ENCODE results near the gene SHLD2.
"Not testable (repeated sequence)": the region's sequence is repeated elsewhere in the genome, so short reads cannot be mapped to it uniquely, and the experiment has no call there.

Gene SHLD2, protein sequence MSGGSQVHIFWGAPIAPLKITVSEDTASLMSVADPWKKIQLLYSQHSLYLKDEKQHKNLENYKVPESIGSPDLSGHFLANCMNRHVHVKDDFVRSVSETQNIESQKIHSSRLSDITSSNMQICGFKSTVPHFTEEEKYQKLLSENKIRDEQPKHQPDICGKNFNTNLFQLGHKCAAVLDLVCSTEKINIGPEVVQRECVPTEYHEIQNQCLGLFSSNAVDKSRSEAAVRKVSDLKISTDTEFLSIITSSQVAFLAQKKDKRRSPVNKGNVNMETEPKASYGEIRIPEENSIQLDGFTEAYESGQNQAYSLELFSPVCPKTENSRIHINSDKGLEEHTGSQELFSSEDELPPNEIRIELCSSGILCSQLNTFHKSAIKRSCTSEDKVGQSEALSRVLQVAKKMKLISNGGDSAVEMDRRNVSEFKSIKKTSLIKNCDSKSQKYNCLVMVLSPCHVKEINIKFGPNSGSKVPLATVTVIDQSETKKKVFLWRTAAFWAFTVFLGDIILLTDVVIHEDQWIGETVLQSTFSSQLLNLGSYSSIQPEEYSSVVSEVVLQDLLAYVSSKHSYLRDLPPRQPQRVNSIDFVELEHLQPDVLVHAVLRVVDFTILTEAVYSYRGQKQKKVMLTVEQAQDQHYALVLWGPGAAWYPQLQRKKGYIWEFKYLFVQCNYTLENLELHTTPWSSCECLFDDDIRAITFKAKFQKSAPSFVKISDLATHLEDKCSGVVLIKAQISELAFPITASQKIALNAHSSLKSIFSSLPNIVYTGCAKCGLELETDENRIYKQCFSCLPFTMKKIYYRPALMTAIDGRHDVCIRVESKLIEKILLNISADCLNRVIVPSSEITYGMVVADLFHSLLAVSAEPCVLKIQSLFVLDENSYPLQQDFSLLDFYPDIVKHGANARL

DNA sequence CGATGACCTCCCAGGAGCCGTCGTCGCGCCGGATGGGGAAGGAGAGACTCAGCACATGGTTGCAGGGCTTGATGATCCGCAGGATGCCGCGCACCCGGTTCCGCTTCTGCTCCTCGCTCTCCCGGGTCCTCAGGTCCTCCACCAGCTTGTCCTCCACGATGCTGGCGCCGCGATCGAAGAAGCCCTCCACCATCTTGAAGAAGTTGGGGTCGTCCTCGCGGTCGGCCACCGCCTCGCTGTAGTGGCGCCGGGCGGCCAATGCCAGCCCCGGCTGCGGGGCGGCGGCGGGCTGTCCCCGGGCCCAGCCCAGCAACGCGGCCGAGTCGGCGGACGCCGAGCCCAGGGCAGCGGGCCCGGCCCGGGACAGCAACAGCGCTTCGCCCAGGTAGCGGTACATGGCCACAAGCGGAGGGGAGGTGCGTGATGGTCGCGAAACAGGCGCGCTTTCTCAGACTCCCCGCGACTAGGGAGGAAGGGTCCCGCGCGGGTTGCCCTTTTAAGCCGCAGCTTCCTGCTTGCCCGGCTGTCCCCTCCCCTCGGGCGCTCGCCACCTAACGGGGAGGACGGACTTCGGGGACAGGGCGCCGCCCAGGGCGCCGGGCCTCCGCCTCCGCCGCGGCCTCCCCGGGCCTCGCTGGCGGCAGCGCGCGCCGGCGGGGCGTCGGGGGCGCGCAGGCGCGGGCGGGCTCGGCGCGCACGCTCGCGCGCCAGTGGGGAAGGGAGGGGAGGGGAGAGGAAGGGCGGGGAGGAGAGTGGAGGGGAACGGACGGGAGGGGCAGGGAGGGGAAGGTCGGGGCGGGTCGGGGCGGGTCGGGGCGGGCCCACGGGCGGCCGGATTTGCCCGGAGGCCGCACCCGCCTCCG lies at the start of gene SHLD2, which contains the start of gene GLUD1:
SHLD2 (plus strand) TSS at position 834 of the 863 bp plus-strand sequence. CDS start 56,149 bp downstream, outside the sequence.
GLUD1 (minus strand) TSS at position 471 of the 863 bp plus-strand sequence; CDS start at position 397, 74 bp downstream.
- no peak for FAIRE-seq

DNA sequence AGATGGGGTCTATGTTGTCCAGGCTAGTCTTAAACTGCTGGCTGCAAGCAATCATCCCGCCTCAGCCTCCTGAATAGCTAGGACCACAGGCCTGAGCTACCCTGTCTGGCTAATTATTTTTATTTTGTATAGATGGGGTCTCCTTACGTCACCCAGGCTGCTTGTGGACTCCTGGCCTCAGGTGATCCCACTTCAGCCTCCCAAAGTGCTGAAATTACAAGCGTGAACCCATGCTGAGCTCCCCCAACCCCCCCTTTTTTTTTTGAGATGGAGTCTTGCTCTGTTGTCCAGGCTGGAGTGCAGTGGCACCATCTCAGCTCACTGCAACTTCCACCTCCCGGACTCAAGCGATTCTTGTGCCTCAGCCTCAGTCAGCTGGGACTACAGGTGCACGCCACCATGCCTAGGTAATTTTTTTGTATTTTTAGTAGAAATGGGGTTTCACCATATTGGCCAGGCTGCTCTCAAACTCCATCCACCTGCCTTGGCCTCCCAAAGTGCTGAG lies 49.5 kb upstream of the SHLD2 start:
- no peak for FAIRE-seq

DNA sequence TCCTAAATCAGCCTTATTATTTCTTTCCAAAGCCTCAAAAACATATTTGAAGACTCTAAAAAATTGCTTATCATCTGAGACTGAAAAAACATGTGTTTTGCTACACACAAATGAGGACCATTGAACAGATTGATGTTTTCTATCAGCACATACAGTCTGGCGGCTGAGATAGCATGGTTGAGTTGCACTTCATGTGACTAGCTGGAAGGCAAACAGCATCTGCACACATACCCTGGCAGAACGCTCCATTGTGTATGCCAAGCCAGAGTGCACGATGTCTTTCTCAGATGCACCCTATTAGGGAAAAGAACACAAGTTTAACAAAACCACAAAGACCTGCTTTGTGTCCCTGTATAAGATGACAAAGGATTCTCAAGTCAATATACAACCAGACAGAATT lies 41.9 kb upstream of the SHLD2 start:
- no peak for FAIRE-seq

DNA sequence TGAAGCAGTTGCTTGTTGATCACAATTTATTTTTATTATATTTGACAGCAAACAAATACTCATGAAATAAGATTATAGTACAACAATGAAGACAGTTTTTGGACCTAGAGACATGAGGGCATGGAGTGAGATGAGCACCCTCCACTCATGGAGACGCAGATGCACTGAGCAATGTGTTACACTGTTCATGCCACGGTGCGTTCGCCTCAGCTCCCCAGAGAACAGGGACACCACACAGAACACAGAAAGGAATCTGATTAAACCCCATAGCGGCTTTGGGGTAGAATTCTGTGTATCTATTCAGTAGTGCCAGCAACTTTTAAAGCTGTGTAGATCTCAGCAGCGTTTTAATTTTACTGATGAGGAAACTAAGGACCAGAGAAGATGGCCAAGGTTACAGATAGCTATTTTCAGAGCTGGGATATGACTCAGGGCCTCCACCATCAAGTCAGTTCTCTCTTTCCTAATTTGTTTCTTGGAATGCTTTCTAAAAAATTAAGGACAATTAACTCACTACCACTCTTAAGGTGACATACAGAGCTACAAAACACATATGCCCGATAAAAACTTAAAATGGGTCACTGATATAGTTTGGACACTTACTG lies 41.3 kb upstream of the SHLD2 start:
- FAIRE-seq, result no peak

DNA sequence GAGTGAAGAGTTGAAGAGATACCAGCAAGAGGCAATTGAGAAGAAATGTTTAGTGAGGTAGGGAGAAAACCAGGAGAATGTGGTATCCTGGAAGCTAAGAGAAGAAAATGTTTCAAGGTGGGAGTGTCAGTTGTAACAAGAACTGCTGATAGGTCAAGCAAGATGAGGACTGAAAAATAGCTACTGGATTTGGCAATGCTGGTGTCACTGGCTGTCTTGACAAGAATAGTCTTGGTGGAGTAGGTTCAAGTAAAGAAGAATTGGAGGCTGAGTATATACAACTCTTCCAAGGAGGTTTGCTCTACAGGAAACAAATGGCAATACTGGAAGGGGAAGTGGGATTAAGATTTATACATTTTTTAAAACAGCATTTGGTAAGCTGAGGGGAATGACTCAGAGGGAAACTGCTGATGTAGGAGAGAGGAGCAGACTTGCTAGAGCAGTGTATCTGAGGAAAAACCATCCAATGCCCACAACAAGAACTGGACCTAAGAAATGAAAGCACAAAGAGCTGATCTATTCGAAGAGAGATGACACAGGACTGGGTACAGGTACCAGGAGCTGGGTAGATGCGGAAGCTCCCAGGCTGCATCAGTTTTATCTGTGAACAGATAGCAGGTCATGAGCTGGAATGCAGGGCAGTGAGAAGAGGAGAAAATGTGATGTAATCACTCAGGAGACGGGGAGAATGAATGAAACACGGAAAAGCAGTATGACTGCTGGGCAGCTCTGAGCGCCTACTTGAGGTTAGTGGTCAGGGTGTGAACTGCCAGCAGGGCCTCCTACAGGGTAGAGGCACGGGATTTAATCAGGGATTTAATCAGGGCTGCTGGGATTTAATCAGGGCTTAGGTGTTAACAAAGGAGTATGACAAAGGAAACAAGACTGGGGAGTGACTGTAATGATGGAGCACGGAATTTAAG lies 40.4 kb upstream of the SHLD2 start:
- no peak for FAIRE-seq

DNA sequence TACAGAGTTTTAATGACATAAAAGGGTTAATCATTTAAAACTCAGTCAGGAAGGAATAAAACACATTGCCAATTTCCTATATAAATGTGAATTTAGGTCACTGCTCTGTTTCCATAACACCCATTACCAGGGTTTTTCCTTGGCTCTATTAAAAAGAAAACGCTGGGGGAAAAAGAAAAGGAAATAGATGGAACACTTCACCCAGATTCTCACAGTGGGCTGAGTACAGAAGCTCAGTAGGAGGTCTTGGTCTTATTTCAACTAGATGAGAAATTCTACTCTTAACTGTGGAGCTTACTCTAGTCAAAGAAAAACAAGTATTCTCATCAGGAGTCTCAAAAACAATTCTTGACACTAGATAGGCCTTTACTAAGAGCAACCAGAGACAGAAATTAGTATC lies 36.8 kb upstream of the SHLD2 start:
- FAIRE-seq, result no peak

DNA sequence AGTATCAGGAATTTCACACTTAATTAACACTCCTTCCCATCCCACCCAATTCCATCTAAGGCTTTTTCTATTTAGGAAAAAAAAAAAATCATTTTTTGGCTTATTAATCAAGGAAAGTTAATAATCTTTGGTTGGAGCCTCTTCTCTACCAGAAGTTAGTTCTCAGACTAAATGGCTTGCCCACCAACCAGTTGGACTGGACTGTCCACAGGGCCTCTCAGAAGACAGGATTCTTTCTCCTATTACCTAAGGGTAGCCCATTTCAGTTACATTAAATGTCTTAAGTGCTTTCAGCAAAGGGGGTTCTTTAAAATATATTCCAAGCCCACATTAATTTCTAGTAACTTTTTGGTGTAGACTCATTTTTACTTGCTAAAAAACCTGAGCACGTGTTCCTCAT lies 35.6 kb upstream of the SHLD2 start:
- FAIRE-seq, result no peak

DNA sequence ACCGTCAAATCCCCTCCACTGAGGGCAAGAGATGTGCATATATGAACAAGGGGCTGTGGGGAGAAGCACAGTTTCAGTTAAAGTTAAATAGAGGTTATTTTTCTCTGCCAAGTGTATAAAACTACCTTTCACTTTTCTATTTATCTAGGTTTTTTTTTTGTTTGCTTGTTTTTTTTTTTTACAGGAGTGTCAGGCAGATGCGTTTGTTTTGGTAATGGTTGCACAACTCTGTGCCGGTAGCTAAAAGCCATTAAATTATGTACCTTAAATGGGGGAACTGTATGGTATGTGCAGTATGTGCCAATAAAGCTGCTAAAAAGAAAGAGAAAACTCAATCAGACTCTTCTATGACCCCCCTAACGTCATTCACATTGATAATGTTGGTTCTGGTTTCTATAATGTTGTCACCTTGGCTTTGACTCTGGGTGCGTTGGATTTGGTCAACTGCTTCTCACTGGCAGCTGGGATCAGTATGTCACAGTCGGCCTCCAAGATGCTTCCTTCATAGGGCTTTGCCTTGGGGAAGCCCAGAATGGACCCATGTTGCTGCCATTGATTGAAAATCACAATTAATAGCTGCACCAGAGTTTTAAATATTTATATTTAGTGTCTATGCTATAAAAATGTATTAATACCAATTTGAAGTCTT lies 34.6 kb upstream of the SHLD2 start:
- no peak for FAIRE-seq

DNA sequence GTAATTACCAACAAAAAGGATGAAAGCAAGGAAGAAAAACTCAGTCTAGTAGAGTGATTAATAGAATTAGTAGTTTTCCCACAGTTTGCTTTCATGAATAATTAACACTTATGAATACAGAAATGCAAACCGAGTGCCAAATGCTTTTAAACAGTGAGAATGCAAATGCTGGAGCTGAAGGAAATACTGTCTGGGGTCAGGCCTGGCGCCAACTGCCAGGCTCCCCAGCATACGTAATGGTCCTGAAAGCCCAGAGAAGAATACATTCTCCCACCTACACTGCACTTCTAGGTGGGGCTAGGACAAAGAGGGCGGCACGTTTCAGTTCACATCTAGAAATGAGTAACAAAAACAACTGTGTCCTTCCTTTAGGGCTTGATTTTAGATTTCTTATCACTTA lies 30.4 kb upstream of the SHLD2 start:
- FAIRE-seq, result no peak

DNA sequence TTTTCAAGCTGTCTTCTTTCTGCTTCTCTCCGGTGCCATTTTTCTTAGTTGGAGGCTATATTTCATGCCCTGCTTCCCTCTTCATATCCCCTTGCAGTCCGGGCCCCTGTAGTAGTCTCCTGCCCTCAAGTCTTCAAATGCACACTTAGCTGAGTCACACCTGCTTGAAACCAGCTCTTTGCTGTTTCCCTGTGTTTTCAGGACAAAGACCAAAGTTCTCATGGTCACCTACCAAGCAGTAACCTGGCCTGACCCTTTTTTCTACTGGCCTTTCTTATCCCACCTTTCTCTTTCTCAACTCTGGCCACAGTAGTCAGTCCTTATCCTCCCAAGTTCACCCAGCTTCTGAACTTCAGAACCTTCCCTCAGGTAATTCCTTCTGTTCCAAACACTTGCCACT lies 28.8 kb upstream of the SHLD2 start:
- FAIRE-seq, result no peak

DNA sequence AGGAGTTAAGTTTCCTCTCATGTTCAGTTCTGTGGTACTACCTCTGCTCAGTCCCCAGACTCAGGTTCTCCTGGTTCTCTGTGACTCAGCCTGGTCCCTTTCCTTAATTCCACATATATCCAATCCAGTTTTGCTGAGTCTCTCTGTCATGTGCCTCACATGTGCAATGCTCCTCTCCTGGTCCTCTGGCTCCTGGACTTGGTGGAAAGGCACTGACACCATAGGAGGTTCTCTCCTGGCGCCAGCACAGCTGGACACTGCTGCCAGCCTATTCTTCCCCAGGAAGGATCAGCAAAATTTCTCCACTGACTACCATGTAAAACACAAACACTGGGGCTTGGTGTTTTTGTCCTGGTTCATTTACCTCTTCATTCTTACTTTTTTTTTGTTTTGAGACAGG lies 28.1 kb upstream of the SHLD2 start:
- no peak for FAIRE-seq

DNA sequence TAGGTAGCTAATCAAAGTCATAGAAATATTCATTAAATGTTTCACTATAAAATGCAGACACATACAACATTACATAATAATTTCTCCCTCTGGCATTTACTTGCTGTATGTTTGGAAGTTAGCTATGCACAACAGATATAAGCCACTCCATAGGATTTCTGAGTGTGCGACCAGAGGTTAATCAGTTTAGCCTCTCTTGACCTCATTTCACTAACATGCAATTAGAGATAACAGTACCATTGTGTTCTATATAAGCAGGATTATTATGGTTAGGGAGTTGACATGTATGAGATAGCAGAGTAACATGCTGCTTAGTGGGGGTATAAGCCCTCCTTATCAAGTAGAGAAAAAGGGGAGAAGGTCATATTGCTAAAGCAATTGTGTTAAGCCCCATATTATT lies 26.7 kb upstream of the SHLD2 start:
- no peak for FAIRE-seq

DNA sequence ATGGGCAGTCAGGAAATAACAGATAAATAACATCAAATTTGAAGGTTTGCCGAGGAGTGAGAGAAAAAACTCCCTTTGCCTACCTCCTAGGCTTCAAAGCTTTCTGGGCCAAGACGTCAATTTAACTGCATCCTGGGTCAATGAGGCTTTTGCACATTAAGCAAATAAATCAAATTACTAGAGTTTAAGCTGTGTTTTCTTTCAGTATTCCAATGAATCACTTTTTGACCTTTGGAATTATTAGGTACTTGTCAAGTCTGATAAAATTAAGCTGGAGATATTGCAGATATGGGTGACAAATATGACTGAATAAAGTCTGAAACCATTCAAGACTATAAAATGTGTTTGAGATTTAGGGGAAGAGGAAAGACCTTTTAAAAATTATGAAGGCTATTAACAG lies 22.6 kb upstream of the SHLD2 start:
- FAIRE-seq, result no peak

DNA sequence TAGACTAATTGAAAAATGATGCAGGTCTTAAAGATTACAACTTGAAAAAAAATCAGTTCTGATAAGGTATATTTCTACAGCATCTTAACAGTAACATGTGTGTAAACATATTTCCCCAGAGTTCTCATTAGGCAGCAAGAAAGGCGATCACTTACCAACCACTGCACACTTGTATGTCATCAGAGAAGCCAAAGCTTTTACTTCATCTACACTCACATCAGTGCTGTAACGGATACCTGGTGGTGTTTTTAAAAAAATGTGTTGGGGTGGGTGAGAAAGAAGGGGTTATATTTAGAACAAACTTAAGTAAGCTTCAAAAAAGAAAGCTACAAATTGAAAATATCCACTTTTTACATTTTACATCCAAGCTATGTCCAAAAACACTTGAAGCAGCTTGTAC lies 18.6 kb upstream of the SHLD2 start:
- not testable (repeated sequence) for FAIRE-seq

DNA sequence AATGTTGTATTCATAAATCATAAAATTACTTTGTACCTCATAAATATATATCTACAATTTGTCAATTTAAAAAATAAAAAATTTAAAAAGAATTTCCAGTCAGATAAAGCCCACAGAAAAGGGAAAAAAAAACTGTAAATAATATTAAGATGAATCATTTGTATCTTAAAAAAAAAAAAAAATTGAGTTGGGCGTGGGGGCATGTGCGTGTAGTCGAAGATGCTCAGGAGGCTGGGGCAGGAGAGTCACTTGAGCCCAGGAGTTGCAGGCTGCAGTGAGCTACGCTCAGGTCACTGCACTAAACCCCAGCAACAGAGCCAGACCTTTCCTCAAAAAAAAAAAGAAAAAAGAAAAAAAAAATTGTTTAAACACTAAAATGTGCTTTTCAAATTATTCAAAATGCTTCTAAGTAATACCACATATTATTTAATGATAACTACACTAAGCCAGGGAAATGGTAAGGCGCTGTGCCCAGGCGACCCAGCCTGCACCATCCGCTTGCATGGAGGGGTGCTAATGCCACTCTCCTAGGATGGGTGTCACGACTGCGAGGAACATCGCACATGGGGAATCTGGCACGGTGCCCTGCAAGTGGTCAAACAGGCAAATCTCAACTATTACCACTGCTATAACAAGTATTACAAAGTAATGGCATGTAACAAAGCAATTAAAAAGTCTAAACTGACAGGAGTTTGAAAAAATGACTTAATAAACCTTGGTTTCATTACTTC lies 15.7 kb upstream of the SHLD2 start:
- FAIRE-seq, result no peak

DNA sequence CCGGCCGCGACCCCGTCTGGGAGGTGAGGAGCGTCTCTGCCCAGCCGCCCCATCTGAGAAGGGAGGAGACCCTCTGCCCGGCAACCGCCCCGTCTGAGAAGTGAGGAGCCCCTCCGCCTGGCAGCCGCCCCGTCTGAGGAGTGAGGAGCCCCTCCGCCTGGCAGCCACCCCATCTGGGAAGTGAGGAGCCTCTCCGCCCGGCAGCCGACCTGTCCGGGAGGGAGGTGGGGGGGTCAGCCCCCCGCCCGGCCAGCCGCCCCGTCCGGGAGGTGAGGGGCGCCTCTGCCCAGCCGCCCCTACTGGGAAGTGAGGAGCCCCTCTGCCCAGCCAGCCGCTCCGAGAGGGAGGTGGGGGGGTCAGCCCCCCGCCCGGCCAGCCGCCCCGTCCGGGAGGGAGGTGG lies 14.4 kb upstream of the SHLD2 start:
- not testable (repeated sequence) for FAIRE-seq

DNA sequence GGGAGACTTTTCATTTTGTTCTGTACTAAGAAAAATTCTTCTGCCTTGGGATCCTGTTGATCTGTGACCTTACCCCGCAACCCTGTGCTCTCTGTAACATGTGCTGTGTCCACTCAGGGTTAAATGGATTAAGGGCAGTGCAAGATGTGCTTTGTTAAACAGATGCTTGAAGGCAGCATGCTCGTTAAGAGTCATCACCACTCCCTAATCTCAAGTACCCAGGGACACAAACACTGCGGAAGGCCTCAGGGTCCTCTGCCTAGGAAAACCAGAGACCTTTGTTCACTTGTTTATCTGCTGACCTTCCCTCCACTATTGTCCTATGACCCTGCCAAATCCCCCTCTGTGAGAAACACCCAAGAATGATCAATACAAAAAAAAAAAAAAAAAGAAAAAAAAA lies 13.4 kb upstream of the SHLD2 start:
- FAIRE-seq, result not testable (repeated sequence)

DNA sequence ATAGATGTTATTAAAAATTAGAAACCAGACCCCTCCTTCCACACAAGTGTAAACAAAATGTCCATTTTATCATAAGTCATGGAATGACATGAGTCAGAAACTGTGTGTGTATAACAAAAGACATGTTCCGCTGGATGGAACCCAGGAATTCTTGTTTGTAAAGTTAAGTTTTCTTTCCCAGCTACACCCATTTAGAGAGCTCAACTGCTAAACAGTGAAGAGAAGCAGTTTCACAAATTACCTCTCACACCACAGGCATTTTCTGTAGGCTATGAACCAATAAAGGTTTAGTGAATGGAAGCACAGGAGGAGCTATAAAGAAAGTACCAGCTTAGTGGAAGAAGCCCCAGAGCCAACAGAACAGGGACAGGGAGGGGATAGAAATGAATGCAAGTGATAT lies 12.8 kb upstream of the SHLD2 start:
- not testable (repeated sequence) for FAIRE-seq

DNA sequence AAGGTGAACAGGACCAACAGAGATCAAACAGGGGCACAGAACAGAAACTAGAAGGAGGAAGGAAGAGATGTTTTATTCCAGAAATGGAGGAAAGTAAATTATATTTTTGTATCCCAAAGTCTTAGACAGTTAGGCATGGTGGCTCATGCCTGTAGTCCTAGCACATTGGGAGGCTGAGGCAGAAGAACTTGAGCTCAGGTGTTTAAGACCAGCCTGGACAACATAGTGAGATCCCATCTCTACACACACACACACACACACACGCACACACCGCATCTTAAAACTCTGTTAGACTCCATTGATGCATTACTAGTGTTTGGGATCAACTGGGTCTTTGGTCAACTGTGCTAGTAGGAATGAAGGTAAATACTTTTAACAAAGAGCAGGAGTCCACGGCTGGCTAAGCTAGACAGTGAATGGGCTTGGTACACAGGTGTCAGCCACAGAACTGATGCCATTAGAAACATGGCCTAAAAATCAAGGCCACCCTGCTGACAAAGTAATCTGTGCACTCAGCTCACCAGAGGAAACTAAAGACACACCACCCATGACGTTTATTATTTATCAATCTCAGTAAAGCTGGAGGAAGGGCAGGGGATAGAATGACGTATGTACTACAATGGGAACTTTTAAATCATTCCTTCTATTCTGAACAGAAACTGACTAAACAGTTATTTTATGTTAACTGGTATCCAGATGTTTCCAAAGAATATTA lies 11.3 kb upstream of the SHLD2 start:
- not testable (repeated sequence) for FAIRE-seq

Data from TTC549 (cell line).